GM12878 (cell line): ENCODE results near the gene CACNA1D. TPM values are rescaled to one million over a fixed set of nuclear protein-coding genes. Genes with fewer than 3 reads are reported as not detected.

ENCODE experiments used
- ATAC-seq: fragments of 200-7000 bp; cut with Tn5 transposase; 3 replicates; pipeline ENCODE4 v1.9.1; 2020; ENCODE audit warnings: mild to moderate bottlenecking, moderate library complexity
- BruUV-seq: library from RNA; stranded (reverse); fragments of 400-500 nt; replicated peaks from 2 replicates; lab custom pipeline; 2021; lab: Mats Ljungman, UMichigan
- CTCF ChIA-PET: fragments of 300-600 bp; sonication (Branson Sonifier 250); formaldehyde crosslinking; extraction: SDS; loops from one replicate; lab custom pipeline; 2021; ENCODE audit warnings: inconsistent platforms; lab: Yijun Ruan, JAX
- POLR2A ChIA-PET: fragments of 350-600 bp; formaldehyde crosslinking; extraction: SDS; loops from one replicate; lab custom pipeline; 2021; ENCODE audit warnings: inconsistent platforms; lab: Charles Lee
- RAD21 ChIA-PET: fragments of 300-600 bp; sonication (Branson Sonifier 250); formaldehyde crosslinking; loops from one replicate; lab custom pipeline; 2023; ENCODE audit warnings: antibody characterized with exemption; ENCODE audit not compliant: unreplicated experiment; lab: Charles Lee
- SMC1A ChIA-PET: fragments of 300-600 bp; sonication (Branson Sonifier 250); formaldehyde crosslinking; loops from one replicate; lab custom pipeline; 2023; ENCODE audit not compliant: unreplicated experiment, uncharacterized antibody; lab: Charles Lee
- DNase-seq: peaks from one replicate; pipeline ENCODE4 v3.0.0-alpha.2; 2011; ENCODE audit warnings: low read depth, low spot score
- FAIRE-seq: peaks from 3 replicates; lab custom pipeline; 2011; peaks lifted over from hg19 to GRCh38; lab: Jason Lieb, UNC
- H2AFZ ChIP-seq: 2 replicates; pipeline ENCODE4 v1.6.0; 2011; ENCODE audit warnings: low read depth, low read length, control low read depth; ENCODE audit not compliant: control insufficient read depth
- H3K27ac ChIP-seq: 2 replicates; pipeline ENCODE4 v1.5.1; 2011; ENCODE audit warnings: control low read depth; ENCODE audit not compliant: control insufficient read depth, insufficient read depth
- H3K27me3 ChIP-seq, 2 experiments: replicated peaks in 1 of 2; 2 replicates each; pipeline versions ENCODE4 v1.6.0 to v1.6.1; 2011; ENCODE audit warnings: low read length in 1 of 2; ENCODE audit not compliant: control insufficient read depth in 2 of 2, insufficient read depth in 2 of 2
- H3K36me3 ChIP-seq, 2 experiments: 2 replicates each; pipeline ENCODE4 v1.5.1; 2011; ENCODE audit warnings: low read length in 1 of 2; ENCODE audit not compliant: control insufficient read depth in 2 of 2, insufficient read depth in 2 of 2
- H3K4me1 ChIP-seq: 2 replicates; pipeline ENCODE4 v1.6.1; 2011; ENCODE audit warnings: mild to moderate bottlenecking, low read length, moderate library complexity, mixed read lengths; ENCODE audit not compliant: control insufficient read depth, insufficient read depth
- H3K4me2 ChIP-seq: 2 replicates; pipeline ENCODE4 v1.6.0; 2011; ENCODE audit warnings: control low read depth; ENCODE audit not compliant: control insufficient read depth, insufficient read depth
- H3K4me3 ChIP-seq: fragments of 200-600 bp; sonication (generic); 2 replicates; pipeline ENCODE4 v1.5.1; 2016
- H3K79me2 ChIP-seq: 2 replicates; pipeline ENCODE4 v1.6.0; 2011; ENCODE audit warnings: low read length; ENCODE audit not compliant: control insufficient read depth, insufficient read depth
- H3K9ac ChIP-seq: 2 replicates; pipeline ENCODE4 v1.8.0; 2011; ENCODE audit warnings: low read length, control low read depth, mixed read lengths; ENCODE audit not compliant: control insufficient read depth, insufficient read depth
- H3K9me3 ChIP-seq: replicated peaks from 3 replicates; pipeline ENCODE4 v1.5.1; 2011; ENCODE audit warnings: mild to moderate bottlenecking, low read length; ENCODE audit not compliant: control insufficient read depth, insufficient read depth
- H4K20me1 ChIP-seq: 2 replicates; pipeline ENCODE4 v1.6.0; 2011; ENCODE audit not compliant: control insufficient read depth, insufficient read depth
- EP300 ChIP-seq, 2 experiments: fragments of 150-350 bp in 1 of 2; IDR thresholded peaks; 2 replicates each; pipeline ENCODE4 v1.6.1; 2011 to 2012; ENCODE audit warnings: low read depth in 2 of 2, low read length in 2 of 2, borderline replicate concordance in 1 of 2, improper control_type of control experiment in 1 of 2, inconsistent platforms in 1 of 2; ENCODE audit not compliant: control insufficient read depth in 1 of 2
- NFIC ChIP-seq: IDR thresholded peaks from 2 replicates; pipeline ENCODE4 v1.6.1; 2012; ENCODE audit warnings: low read depth, mild to moderate bottlenecking, inconsistent platforms, low read length, moderate library complexity
- NR2C1 ChIP-seq: fragments of 450-650 bp; IDR thresholded peaks from 2 replicates; pipeline ENCODE4 v1.6.1; 2017; ENCODE audit warnings: antibody characterized with exemption, mild to moderate bottlenecking, moderate library complexity
- PML ChIP-seq: IDR thresholded peaks from 2 replicates; pipeline ENCODE4 v1.6.1; 2012; ENCODE audit warnings: low read length, inconsistent platforms
- POLR2AphosphoS2 ChIP-seq: IDR thresholded peaks from 2 replicates; pipeline ENCODE4 v1.6.1; 2011; ENCODE audit warnings: low read depth, mild to moderate bottlenecking, low read length, improper control_type of control experiment, moderate library complexity
- REST ChIP-seq: IDR thresholded peaks from 2 replicates; pipeline ENCODE4 v1.6.1; 2012; ENCODE audit warnings: mild to moderate bottlenecking, low read depth, low read length
- SP1 ChIP-seq: IDR thresholded peaks from one replicate; pipeline ENCODE4 v1.6.1; 2011; ENCODE audit warnings: low read depth, low read length
- SPI1 ChIP-seq: IDR thresholded peaks from 2 replicates; pipeline ENCODE4 v1.6.1; 2011; ENCODE audit warnings: low read depth, mild to moderate bottlenecking, low read length, moderate library complexity, borderline replicate concordance; ENCODE audit not compliant: insufficient read depth
- STAT1 ChIP-seq: fragments of 450-650 bp; conservative IDR thresholded peaks from 2 replicates; pipeline ENCODE4 v1.6.1; 2014; ENCODE audit warnings: antibody characterized with exemption, mild to moderate bottlenecking
- SUZ12 ChIP-seq: fragments of 200-600 bp; sonication (generic); IDR thresholded peaks from one replicate; pipeline ENCODE4 v1.6.1; 2018; ENCODE audit warnings: antibody characterized with exemption, mild to moderate bottlenecking; ENCODE audit not compliant: unreplicated experiment
- ZBTB33 ChIP-seq: fragments of 450-650 bp; IDR thresholded peaks from 2 replicates; pipeline ENCODE4 v1.6.1; 2017; ENCODE audit warnings: mild to moderate bottlenecking
- WGBS: methylation state at CpG from one replicate; pipeline ENCODE4 v1.1.6; 2016; ENCODE audit warnings: low lambda C conversion rate; ENCODE audit not compliant: insufficient replicate concordance, insufficient coverage; ENCODE audit errors: missing lambda C conversion rate; 5-methylcytosine and 5-hydroxymethylcytosine counted together
- in situ Hi-C: fragments of 300-500 bp; cut with MboI; formaldehyde crosslinking; loops from 9 replicates; pipeline ENCODE4 v1.14.3; 2018; ENCODE audit warnings: mixed read lengths
- intact Hi-C: fragments of 100-400 bp; cut with micrococcal nuclease; formaldehyde crosslinking; loops from one replicate; pipeline ENCODE4 v1.14.2; 2022; ENCODE audit not compliant: unreplicated experiment
- polyA plus RNA-seq, 11 experiments: library from polyadenylated mRNA; depleted of rRNA in 4 of 11; unstranded in 6 of 11; stranded (reverse) in 5 of 11; fragments of >200 nt; fragmentation: Nextera tagmentation in 4 of 11; fragmentation: Illumina TruSeq in 1 of 11; extraction: Ambion mirVana in 4 of 11; extraction: Trizol in 1 of 11; gene quantifications; 1 replicate in 1 of 11; 2 replicates in 10 of 11; pipeline versions ENCODE4 v1.2.1 to v1.2.3, GENCODE V29; 2011 to 2016; ENCODE audit warnings: inconsistent platforms in 2 of 11, missing spikeins in 2 of 11, low read depth in 1 of 11
- total RNA-seq, 4 experiments: library from RNA; depleted of rRNA in 3 of 4; stranded (reverse); fragments of >200 nt in 3 of 4; fragmentation: Illumina TruSeq in 1 of 4; extraction: Trizol in 1 of 4; gene quantifications; 2 replicates each; pipeline versions ENCODE4 v1.2.1 to v1.2.3, GENCODE V29; 2013 to 2021
- TF ChIP-seq, protein P1 (sequence below): fragments of 450-650 bp; IDR thresholded peaks from 2 replicates; pipeline ENCODE4 v1.6.1; 2014; ENCODE audit warnings: mild to moderate bottlenecking

Gene CACNA1D
- total and polyA plus RNA-seq, 10 of the 15 experiments (the other 5 are each of a cell fraction or from before 2014, with no cell fraction given): 0.21 to 24.4 (median 1.6) TPM

GRCh38 chr3:53570081-53570480, 75.7 kb downstream of the CACNA1D start (continued):
- no peak for TF ChIP-seq SPI1
- no peak for TF ChIP-seq REST
- TF ChIP-seq SP1: no peak
- TF ChIP-seq, all 136 proteins: peak for 0

DNA sequence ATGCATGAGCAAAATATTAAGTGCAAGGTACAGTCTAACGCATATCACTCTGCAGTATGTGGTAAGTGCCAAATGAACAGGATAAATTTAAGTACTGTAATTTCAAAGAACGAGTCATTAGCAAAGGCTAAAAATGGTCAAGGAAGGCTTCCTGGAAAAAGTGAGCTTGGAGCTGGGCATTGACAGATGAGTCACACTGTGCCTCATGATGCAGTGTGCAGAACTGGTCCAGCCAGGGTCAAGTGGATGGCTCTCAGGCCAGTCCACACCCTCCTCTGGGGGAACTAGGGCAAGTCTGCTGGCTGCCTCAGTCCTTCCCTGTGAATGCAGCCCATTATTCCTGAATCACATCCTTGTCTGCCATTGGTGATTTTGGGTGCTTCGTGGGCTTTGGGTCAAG, 76.3 kb downstream of the CACNA1D start:
- ChIA-PET RAD21 (no interaction called here), POLR2A (no interaction called here), CTCF (interaction anchor here (1.0 kb wide), 1 partner anchor 10 kb away, joined by 3 read pairs; no protein-coding TSS in a partner anchor), SMC1A (interaction anchor here (0.7 to 2.2 kb wide), 4 partner anchors 10 to 128 kb away, joined by 3 to 8 read pairs (median 4); no protein-coding TSS in a partner anchor)
- H3K4me3 ChIP-seq: no peak overlapping the region
- no peaks in the 10 kb centered on the region for H3K36me3 ChIP-seq
- BruUV-seq: no TSS peak
- FAIRE-seq (no peak), ATAC-seq (no peak), DNase-seq (no peak)
- H3K27ac ChIP-seq: no peak overlapping the region
- no peaks in the 10 kb centered on the region for H4K20me1 ChIP-seq
- no peaks in the 10 kb centered on the region; a peak in 1 of 4 replicates for H3K27me3 ChIP-seq
- WGBS: 40% methylated on average over 3 of the region's 3 CpGs
- intact Hi-C loops (no loop called here), in situ Hi-C loops (no loop called here)
- no peaks in the 10 kb centered on the region for H3K79me2 ChIP-seq
- H3K4me1 ChIP-seq: no peaks in the 10 kb centered on the region
- H3K9me3 ChIP-seq: no peaks in the 10 kb centered on the region
- H3K9ac ChIP-seq: no peak overlapping the region
- no peak overlapping the region for H3K4me2 ChIP-seq
- no peak overlapping the region for H2AFZ ChIP-seq
- no peak for TF ChIP-seq ZBTB33
- TF ChIP-seq POLR2AphosphoS2: no peak
- no peak for TF ChIP-seq NFIC
- no peak for TF ChIP-seq SUZ12
- no peak for TF ChIP-seq STAT1
- TF ChIP-seq EP300 (IDR thresholded peaks at IDR 0.05; ENCODE audit: borderline replicate concordance in 1 of 2, control insufficient read depth in 1 of 2, low read depth in 2 of 2, low read length in 2 of 2): no peak
- no peak for TF ChIP-seq REST
- TF ChIP-seq NR2C1: no peak
- no peak for TF ChIP-seq PML
- TF ChIP-seq, protein P1, sequence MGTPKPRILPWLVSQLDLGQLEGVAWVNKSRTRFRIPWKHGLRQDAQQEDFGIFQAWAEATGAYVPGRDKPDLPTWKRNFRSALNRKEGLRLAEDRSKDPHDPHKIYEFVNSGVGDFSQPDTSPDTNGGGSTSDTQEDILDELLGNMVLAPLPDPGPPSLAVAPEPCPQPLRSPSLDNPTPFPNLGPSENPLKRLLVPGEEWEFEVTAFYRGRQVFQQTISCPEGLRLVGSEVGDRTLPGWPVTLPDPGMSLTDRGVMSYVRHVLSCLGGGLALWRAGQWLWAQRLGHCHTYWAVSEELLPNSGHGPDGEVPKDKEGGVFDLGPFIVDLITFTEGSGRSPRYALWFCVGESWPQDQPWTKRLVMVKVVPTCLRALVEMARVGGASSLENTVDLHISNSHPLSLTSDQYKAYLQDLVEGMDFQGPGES: no peak
